Measurements from ENCODE around the gene C11orf68.

DNA sequence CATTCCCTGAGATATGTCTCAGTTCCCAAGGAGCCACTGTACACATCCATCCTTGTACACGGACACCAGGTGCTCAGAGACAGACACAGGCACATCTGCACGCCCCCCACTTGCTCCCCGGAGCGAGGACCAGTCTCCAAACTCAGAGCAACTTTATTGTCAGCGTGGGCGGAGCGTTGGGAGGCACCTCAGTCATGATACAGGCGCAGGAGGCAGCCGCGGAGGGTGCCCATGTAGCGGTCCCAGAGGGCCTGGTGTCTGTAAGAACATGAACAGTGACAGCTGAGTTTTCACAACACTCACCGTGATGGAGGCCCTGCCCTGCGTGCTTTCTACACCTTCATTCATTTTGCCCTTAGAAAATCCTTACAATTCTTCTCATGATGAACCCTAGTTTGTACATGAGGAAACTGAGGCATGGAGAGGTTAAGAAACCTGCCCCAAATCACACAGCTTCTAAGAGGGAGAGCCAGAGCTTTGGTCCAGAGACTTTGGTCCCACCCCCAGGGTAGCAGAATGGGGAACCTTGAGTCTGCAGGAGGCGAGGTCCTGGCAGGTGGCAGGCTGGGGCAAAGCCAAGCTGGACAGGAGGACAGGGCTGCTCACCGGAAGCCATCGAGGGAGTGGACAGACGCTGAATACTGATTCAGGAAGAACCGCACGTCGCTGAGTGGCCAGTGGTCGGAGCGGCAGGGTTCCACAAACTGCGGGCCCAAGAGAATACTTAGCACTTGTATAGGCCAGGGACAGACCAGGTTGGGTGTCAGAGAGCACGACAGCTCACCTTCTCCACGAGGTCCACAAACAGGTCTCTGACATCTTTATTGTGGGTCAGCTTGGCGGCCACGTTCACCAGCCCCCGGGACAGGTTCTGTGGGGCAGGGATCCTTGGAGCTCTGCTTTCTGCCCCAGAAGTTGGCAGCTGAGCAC lies 34.8 kb downstream of the C11orf68 start:
- TF ChIP-seq POLR2A (IDR thresholded peaks at IDR 0.05; ENCODE audit: low read length) (no peak), GATA1 (IDR thresholded peaks at IDR 0.05; ENCODE audit: low read depth, low read length) (no peak)

All from erythroblast (primary cell).